HG02571 (cell line): Measurements from ENCODE around the gene GNB2.
"Not testable (repeated sequence)": the region's sequence is repeated elsewhere in the genome, so short reads cannot be mapped to it uniquely, and the experiment has no call there.

Source experiments
- ATAC-seq: cut with Tn5 transposase; IDR thresholded peaks from one replicate; pipeline ENCODE4 v1.9.1; 2021; ENCODE audit warnings: mild to moderate bottlenecking, moderate library complexity; ENCODE audit not compliant: unreplicated experiment

The GNB2 gene

DNA sequence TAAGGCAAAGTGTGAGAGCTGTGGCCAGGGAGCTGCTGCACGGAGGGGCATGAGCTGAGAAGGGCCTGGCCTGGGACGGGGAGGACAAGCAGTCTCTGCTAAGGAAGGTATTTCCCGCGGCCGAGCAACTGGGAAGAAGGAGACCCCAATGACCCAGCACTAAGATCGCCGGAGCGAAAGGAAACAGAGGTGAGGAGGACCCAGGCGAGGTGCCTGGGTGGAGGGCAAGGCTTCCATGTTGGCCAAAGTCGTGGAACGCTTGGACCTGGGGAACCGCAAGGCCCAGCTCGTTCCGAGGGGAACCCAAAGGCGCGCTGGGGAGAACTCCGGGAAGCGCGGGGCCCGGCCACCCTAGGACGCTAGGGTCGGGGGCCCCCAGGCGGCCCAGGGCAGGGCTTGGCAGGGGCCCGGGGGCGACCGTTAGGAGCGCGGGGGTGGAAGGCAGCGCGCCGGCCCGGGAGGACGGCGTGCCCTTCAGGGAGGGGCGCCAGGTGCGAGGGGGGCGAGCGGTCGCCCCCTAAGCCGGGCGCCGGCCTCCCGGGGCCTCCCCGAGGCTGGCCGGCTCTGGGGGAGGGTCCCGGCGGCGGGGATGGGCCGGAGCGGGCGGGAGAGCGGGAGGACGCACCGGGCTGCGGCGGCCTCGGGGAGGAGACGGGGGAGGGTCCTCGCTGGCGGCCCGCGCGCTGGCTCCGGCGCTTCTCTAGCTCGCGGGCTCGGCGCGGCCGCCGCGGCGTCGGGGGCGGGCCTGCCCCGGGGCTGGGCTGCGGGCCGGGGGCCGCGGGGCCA is 20.0 kb downstream of the GNB2 start:
- ATAC-seq: no peak

DNA sequence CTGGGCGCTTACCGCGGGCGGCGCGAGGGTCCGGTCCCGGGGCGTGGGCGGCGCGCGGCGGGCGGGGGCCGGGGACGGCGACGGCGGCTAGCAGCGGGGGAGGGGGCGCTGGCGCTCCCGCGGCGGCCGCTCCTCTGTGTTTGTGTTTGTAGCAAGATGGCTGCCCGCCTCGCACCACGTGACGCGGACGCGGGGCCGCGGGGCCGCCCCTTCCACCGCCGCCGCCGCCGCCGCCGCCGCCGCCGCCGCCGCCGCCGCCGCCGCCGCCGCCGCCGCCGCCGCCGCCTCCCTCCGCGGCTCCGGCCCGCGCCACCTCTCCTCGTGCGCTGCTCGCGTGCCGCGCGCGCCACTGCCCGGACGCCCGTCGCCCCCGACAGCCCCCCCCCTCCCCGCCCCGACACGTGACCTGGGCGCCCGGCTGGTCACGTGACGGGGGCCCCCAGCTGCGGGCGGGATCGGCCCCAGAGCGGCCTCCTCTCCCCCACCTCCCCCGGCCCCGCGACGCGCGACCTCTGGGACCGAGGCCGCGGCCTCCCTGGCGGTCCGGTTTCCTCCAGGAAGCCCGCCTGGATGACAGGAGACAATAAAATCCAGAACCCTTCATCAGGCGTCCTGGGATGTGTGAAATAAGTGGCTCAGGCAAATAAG is 20.7 kb downstream of the GNB2 start, which contains the start of gene GIGYF1:
TSS of gene GIGYF1 (minus strand) at position 153 of the 648 bp plus-strand sequence. CDS start 6,012 bp downstream, outside the sequence.
- peak; percentile 49 for ATAC-seq

DNA sequence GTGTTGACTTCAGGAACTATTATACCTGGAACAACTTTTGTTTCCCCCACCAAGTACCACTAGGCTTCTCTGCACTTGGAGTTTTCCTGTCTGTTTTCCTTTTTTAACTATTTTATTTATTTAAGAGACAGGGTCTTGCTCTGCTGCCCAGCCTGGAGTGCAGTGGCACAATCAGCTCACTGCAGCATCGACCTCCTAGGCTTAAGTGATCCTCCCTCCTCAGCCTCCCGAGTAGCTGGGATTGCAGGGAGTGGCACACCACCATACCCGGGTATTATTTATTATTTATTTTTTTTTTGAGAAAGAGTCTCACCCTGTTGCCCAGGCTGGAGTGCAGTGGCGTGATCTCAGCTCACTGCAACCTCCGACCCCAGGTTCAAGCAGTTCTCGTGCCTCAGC is 22.6 kb downstream of the GNB2 start:
- ATAC-seq: no peak

DNA sequence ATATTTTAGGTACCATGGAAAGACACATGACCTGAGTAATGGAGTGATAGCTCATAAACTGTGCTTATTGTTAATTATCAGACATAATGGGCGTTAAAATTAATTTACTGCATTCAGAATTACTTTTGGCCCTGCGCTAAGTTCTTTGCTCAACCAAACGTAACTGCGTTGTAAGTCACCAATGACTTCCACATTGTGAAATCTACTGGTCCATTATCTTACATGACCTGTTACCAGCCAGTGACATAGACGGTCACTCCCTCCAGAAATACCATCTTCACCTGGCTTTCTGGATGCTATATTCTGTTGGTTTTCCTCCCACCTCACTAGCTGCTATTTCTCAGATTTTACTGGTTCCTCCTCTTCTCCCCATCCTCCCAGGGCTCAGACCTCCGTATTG is 25.5 kb downstream of the GNB2 start:
- no peak for ATAC-seq

DNA sequence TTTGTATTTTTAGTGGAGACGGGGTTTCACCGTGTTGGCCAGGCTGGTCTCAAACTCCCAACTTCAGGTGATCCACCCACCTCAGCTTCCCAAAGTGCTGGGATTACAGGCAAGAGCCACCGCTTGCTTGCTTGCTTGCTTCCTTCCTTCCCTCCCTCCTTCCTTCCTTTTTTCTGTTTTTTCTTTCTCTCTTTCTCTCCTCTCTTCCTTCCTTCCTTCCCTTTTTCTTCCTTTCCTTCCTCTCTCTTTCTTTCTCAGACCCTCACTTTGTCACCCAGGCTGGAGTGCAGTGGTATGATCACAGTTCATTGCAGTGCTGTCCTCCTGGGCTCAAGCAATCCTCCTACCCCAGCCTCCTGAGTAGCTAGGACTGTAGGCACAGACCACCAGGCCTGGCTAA is 27.5 kb downstream of the GNB2 start:
- ATAC-seq: not testable (repeated sequence)

DNA sequence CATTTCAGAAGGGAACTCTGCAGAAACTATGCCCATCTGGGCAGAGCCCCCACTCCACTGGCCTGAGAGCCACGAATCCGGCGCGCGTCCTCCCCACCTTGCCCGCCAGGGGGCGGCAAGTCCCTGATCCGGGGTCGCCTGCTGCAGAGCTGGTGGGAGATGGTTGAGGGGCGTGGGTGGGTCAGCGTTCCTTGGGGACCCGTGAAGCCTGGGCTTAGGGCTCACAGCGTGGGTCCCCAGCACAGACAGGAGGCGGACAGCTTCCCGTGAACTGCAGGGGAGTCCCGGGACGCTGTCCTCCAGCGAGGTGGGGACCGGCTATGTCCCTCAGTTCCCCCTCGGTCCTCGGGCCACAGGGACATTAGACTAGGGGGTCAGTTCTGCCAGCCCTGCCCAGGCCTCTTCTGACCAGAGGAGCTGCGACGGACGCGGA is 31.8 kb downstream of the GNB2 start:
- ATAC-seq: peak; percentile 53

DNA sequence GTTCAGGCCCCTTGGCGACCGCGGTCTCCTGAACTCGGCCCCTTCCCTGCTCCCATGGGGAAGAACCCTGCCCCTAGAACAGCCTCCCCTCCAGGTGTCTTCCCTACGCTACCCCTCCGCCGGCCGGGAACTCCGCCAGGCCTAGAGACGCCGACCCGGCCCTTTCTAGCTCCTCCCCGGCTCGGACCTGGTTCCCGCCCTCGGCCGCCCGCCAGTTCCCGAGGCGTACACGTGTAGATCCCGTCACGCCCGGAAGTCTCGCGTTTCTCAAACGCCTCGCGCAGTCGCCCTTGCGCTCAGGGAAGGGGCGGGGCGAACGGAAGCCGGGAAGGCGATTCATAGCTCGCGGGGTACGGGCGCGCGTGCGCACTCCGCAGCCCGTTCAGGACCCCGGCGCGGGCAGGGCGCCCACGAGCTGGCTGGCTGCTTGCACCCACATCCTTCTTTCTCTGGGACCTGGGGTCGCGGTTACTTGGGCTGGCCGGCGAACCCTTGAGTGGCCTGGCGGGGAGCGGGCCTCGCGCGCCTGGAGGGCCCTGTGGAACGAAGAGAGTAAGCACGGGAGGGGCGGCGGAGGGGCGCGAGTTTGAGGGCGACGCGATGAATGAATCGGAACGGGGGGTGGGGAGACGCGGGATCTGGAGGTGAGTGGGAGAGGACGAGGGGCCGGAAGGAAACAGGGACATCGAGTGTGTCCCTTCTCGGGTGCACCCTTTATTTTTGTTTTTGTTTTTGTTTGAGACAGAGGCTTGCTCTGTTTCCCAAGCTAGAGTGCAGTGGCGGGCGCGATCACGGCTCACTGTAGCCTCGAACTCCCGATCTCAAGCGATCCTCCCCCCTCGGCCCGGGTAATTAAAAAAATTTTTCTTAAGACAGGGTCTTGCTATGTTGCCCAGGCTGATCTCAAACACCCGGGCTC is 32.5 kb downstream of the GNB2 start, which contains the start of gene POP7:
TSS of gene POP7 (plus strand) at position 369 of the 919 bp plus-strand sequence. CDS start 710 bp downstream, outside the sequence.
- ATAC-seq: peak; percentile 91

DNA sequence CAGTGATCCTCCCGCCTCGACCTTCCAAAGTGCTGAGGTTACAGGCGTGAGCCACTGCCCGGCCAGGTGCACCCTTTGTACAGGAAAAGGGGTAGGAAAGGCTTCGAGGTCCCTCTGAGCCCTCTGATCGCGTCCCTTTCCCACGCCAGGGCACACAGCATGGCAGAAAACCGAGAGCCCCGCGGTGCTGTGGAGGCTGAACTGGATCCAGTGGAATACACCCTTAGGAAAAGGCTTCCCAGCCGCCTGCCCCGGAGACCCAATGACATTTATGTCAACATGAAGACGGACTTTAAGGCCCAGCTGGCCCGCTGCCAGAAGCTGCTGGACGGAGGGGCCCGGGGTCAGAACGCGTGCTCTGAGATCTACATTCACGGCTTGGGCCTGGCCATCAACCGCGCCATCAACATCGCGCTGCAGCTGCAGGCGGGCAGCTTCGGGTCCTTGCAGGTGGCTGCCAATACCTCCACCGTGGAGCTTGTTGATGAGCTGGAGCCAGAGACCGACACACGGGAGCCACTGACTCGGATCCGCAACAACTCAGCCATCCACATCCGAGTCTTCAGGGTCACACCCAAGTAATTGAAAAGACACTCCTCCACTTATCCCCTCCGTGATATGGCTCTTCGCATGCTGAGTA is 33.3 kb downstream of the GNB2 start:
- no peak for ATAC-seq

DNA sequence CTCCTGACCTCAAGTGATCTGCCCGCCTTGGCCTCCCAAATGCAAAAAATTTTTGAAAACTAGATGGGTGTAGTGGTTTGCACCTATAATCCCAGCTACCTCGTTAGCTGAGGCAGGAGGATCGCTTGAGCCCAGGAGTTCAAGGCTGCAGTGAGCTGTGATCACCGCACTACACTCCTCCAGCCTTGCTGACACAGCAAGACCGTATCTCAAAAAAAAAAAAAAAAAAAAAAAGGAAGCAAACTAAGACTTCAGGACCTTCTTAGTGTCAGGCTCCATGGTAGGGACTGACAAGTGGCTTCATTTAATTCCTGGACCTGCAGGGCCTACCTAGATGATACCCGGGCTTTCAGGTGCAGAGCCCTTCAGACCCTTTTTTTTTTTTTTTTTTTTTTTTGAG is 34.9 kb downstream of the GNB2 start:
- no peak for ATAC-seq

DNA sequence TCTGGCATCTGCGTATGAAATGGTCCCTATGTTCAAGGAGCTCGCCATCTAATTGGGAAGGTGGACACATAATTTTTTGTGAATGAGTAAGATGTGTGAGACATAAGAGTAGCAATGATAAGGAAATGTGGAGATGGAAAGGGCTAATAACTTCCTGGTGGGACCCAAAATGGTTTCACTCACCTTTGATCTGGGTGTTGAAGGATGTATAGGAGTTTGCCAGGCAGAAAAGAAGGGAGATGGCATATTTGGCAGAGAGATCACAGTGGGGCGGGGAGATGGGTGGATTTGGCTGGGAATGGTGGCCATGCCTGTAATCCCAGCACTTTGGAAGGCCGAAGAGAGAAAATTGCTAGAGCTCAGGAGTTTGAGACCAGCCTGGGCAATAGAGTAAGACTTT is 36.9 kb downstream of the GNB2 start:
- ATAC-seq: no peak

DNA sequence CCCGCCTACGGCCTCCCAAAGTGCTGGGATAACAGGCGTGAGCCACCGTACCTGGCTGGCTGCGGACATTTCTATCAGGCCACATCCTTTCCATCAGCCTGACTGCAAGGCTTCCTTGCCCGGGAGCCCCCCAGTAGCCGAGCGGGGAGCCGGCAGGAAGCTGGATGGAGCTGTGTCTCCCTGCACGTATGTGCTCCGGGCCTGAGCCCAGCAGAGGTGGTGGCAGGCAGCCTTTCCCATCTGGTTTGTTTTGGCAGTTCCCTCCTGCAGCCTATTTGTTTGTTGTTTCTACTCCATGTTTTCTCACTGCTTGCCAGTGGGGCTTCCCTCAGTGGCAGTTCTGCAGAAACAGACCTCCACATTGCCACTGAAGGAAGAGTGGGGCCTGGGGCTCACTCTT is 37.8 kb downstream of the GNB2 start:
- ATAC-seq: no peak

DNA sequence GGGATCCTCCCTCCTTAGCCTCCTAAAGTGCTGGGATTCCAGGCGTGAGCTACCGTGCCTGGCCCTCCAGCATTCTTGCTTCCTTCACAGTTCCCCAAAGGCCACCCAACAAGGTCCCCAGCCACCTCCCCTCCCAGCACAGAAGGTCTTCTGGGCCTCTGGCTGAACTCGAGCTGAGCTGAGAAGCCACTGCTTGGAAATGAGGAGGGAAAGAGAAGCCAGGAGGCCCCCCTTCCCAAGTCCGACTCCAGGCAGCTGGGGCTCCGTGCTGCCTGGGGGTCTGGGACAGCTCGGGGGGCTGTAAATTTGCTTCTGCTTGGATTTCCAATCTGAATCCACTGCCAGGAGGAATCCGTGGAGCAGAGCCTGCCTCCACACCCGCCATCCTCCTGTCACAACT is 41.2 kb downstream of the GNB2 start:
- ATAC-seq: no peak

DNA sequence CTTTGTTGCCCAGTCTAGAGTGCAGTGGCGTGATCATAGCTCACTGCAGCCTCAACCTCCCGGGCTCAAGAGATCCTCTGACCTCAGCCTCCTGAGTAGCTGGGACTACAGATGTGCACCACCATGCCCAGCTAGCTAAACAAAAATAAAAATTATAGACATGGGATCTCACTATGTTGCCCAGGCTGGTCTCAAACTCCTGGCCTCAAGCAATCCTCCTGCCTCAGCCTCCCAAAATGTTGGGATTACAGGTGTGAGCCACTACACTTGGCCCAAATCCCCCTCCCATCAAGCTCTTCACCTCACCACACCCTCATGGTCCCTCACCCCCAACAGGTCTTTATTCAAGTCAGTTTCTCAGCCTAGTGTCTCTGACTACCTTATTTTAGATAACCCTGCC is 43.5 kb downstream of the GNB2 start:
- ATAC-seq: not testable (repeated sequence)

DNA sequence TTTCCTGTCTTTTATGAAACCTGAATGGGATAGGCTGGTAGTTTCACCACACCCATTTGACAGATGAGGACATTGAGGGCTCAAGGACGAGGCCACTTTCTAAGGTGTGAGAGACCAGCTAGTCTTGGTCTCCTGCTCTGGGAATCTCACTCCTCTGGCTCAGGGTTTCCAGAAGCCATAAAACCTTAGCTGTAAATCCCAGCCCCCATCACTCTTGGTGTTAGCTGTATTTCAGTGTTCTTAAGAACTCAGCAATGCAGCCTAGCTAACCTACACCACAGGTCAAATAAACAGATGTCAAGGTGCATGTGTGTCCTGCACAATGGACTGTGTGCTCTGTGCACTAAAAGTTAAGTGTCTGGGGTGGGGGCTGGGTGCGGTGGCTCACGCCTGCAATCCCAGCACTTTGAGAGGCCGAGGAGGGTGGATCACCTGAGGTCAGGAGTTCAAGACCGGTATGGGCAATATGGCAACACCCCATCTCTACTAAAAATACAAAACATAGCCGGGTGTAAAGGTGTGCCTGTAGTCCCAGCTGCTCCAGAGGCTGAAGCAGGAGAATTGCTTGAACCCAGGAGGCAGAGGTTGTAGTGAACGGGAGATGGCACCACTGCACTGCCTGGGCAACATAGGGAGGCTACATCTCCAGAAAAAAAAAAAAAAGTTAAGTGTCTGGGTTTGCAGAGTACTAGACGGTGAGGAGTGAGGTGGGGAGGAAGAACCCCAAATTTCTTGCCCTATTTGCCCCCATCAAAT is 46.2 kb downstream of the GNB2 start:
- ATAC-seq: no peak

DNA sequence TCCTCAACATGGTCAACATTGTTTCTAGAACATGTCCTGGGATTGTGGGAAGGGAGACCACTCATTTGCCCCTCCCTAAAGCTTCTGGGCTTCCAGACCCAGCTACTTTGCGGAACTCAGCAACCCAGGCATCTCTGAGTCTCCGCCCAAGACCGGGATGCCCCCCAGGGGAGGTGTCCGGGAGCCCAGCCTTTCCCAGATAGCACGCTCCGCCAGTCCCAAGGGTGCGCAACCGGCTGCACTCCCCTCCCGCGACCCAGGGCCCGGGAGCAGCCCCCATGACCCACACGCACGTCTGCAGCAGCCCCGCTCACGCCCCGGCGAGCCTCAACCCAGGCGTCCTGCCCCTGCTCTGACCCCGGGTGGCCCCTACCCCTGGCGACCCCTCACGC is 46.7 kb downstream of the GNB2 start, which contains the start of gene EPO:
TSS of gene EPO (plus strand) at position 190 of the 392 bp plus-strand sequence. CDS start 513 bp downstream, outside the sequence.
- no peak for ATAC-seq

DNA sequence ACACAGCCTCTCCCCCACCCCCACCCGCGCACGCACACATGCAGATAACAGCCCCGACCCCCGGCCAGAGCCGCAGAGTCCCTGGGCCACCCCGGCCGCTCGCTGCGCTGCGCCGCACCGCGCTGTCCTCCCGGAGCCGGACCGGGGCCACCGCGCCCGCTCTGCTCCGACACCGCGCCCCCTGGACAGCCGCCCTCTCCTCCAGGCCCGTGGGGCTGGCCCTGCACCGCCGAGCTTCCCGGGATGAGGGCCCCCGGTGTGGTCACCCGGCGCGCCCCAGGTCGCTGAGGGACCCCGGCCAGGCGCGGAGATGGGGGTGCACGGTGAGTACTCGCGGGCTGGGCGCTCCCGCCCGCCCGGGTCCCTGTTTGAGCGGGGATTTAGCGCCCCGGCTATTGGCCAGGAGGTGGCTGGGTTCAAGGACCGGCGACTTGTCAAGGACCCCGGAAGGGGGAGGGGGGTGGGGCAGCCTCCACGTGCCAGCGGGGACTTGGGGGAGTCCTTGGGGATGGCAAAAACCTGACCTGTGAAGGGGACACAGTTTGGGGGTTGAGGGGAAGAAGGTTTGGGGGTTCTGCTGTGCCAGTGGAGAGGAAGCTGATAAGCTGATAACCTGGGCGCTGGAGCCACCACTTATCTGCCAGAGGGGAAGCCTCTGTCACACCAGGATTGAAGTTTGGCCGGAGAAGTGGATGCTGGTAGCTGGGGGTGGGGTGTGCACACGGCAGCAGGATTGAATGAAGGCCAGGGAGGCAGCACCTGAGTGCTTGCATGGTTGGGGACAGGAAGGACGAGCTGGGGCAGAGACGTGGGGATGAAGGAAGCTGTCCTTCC is 47.3 kb downstream of the GNB2 start:
- ATAC-seq: no peak

DNA sequence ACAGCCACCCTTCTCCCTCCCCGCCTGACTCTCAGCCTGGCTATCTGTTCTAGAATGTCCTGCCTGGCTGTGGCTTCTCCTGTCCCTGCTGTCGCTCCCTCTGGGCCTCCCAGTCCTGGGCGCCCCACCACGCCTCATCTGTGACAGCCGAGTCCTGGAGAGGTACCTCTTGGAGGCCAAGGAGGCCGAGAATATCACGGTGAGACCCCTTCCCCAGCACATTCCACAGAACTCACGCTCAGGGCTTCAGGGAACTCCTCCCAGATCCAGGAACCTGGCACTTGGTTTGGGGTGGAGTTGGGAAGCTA is 47.9 kb downstream of the GNB2 start:
- no peak for ATAC-seq

DNA sequence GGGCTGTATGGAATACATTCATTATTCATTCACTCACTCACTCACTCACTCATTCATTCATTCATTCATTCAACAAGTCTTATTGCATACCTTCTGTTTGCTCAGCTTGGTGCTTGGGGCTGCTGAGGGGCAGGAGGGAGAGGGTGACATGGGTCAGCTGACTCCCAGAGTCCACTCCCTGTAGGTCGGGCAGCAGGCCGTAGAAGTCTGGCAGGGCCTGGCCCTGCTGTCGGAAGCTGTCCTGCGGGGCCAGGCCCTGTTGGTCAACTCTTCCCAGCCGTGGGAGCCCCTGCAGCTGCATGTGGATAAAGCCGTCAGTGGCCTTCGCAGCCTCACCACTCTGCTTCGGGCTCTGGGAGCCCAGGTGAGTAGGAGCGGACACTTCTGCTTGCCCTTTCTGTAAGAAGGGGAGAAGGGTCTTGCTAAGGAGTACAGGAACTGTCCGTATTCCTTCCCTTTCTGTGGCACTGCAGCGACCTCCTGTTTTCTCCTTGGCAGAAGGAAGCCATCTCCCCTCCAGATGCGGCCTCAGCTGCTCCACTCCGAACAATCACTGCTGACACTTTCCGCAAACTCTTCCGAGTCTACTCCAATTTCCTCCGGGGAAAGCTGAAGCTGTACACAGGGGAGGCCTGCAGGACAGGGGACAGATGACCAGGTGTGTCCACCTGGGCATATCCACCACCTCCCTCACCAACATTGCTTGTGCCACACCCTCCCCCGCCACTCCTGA is 49.1 kb downstream of the GNB2 start:
- no peak for ATAC-seq
